Daoy (cell line): ENCODE measurements around the gene GALNT8. TPM values are rescaled to one million over a fixed set of nuclear protein-coding genes. Genes with fewer than 3 reads are reported as not detected.
A peak's percentile ranks its signal among the peaks of the same experiment; 100 is the strongest.
"Not testable (repeated sequence)": the region's sequence is repeated elsewhere in the genome, so short reads cannot be mapped to it uniquely, and the experiment has no call there.

ENCODE experiments used
- DNase-seq: peaks from one replicate; pipeline ENCODE4 v3.0.0-alpha.2; 2015; ENCODE audit warnings: low read depth
- total RNA-seq: library from RNA; depleted of rRNA; stranded (reverse); fragments of >200 nt; shearing (Covaris generic); gene quantifications from 2 replicates; pipeline ENCODE4 v1.2.3, GENCODE V29; 2014

GALNT8 gene
- total RNA-seq, 1 experiment from 2014 or later = 3.0 TPM

GRCh38 chr12:4743046-4743445 lies 22.8 kb downstream of the GALNT8 start:
- DNase-seq = no peak

GRCh38 chr12:4744709-4745108 lies 24.5 kb downstream of the GALNT8 start:
- no peak for DNase-seq

- no peak for DNase-seq
Measured at GRCh38 chr12:4745249-4745648, 25.0 kb downstream of the GALNT8 start.

- DNase-seq = not testable (repeated sequence)
Measured at GRCh38 chr12:4751654-4752053, 31.5 kb downstream of the GALNT8 start.

- no peak for DNase-seq
Measured at GRCh38 chr12:4762773-4763172, 42.6 kb downstream of the GALNT8 start.

GRCh38 chr12:4763549-4763948 lies 43.3 kb downstream of the GALNT8 start:
- DNase-seq = peak; percentile 94

GRCh38 chr12:4766445-4766844 lies 46.2 kb downstream of the GALNT8 start:
- no peak for DNase-seq

GRCh38 chr12:4767186-4767585 lies 47.0 kb downstream of the GALNT8 start:
- no peak for DNase-seq

- DNase-seq = no peak
Measured at GRCh38 chr12:4768341-4768740, 48.1 kb downstream of the GALNT8 start.

- no peak for DNase-seq
Measured at GRCh38 chr12:4769073-4769472, 48.9 kb downstream of the GALNT8 start.

- DNase-seq = no peak
Measured at GRCh38 chr12:4771172-4771959, 51.2 kb downstream of the GALNT8 start.

- peak; percentile 59 for DNase-seq
Measured at GRCh38 chr12:4771960-4772566, 51.9 kb downstream of the GALNT8 start.

- no peak for DNase-seq
Measured at GRCh38 chr12:4775936-4776335, 55.7 kb downstream of the GALNT8 start.

- no peak for DNase-seq
Measured at GRCh38 chr12:4779749-4780148, 59.5 kb downstream of the GALNT8 start.

- DNase-seq = no peak
Measured at GRCh38 chr12:4780641-4781611, 60.7 kb downstream of the GALNT8 start.

GRCh38 chr12:4784404-4785054 lies 64.3 kb downstream of the GALNT8 start:
- DNase-seq = no peak

GRCh38 chr12:4786795-4787194 lies 66.6 kb downstream of the GALNT8 start:
- DNase-seq = peak; percentile 21

- no peak for DNase-seq
Measured at GRCh38 chr12:4787965-4788364, 67.8 kb downstream of the GALNT8 start.

GRCh38 chr12:4789776-4790175 lies 69.6 kb downstream of the GALNT8 start:
- no peak for DNase-seq

GRCh38 chr12:4791497-4791896 lies 71.3 kb downstream of the GALNT8 start:
- DNase-seq = no peak

- DNase-seq = no peak
Measured at GRCh38 chr12:4794491-4794890, 74.3 kb downstream of the GALNT8 start.

- DNase-seq = no peak
Measured at GRCh38 chr12:4796216-4796615, 76.0 kb downstream of the GALNT8 start.
